Activated CD4-positive, alpha-beta T cell treated with anti-CD3 and anti-CD28 coated beads for 36 hours (primary cell): ENCODE measurements around the gene PDS5A. TPM values are rescaled to one million over a fixed set of nuclear protein-coding genes. Genes with fewer than 3 reads are reported as not detected.

ENCODE experiments used
- total RNA-seq, 2 experiments: library from RNA; stranded (reverse); gene quantifications; one replicate each; pipeline ENCODE4 v1.2.3, GENCODE V29; 2021

PDS5A gene
- total RNA-seq, 2 experiments from 2014 or later, result 98.5 to 102 TPM

Other genes starting within 250 kb of the PDS5A start
- gene N4BP2, start 78.9 kb upstream of the PDS5A start, total RNA-seq, result 10 to 100 TPM; 16.2 to 23.2 TPM
- 10 to 100 TPM; 74.7 to 83.6 TPM for gene RHOH, start 219.1 kb upstream of the PDS5A start, total RNA-seq